Lung (tissue), 12 donors: Measurements from ENCODE around the gene EXOC4. TPM values are rescaled to one million over a fixed set of nuclear protein-coding genes. Genes with fewer than 3 reads are reported as not detected.

Source experiments
- ATAC-seq: fragments of 200-7000 bp; cut with Tn5 transposase; one replicate; pipeline ENCODE4 v1.9.1; 2020; ENCODE audit warnings: moderate number of reproducible peaks; ENCODE audit not compliant: insufficient read depth, low FRiP score
- DNase-seq, 3 donors: peaks; one replicate each; pipeline ENCODE4 v3.0.0-alpha.2; 2013 to 2017
- H3K27ac ChIP-seq, 2 donors: one replicate each; pipeline ENCODE4 v1.5.1; 2013; ENCODE audit warnings: mild to moderate bottlenecking in 2 of 2, moderate library complexity in 2 of 2, control low read depth in 1 of 2, inconsistent platforms in 1 of 2, low read depth in 1 of 2, low read length in 1 of 2
- H3K27me3 ChIP-seq, 3 donors: one replicate each; pipeline ENCODE4 v1.5.1; 2013; ENCODE audit warnings: low read length in 2 of 3; ENCODE audit not compliant: control insufficient read depth in 3 of 3, insufficient read depth in 3 of 3
- H3K36me3 ChIP-seq, 4 donors: one replicate each; pipeline ENCODE4 v1.5.1; 2013; ENCODE audit warnings: low read length in 4 of 4, mild to moderate bottlenecking in 1 of 4, moderate library complexity in 1 of 4; ENCODE audit not compliant: control insufficient read depth in 4 of 4, insufficient read depth in 4 of 4
- H3K4me1 ChIP-seq, 5 donors: one replicate each; pipeline ENCODE4 v1.5.1; 2013; ENCODE audit warnings: low read length in 5 of 5, mild to moderate bottlenecking in 2 of 5, moderate library complexity in 1 of 5; ENCODE audit not compliant: control insufficient read depth in 5 of 5, insufficient read depth in 5 of 5
- H3K4me3 ChIP-seq: one replicate; pipeline ENCODE4 v1.5.1; 2013; ENCODE audit warnings: mild to moderate bottlenecking, control low read depth, moderate library complexity
- H3K9ac ChIP-seq, 2 donors: one replicate each; pipeline ENCODE4 v1.5.1; 2013; ENCODE audit warnings: low read length in 2 of 2, control low read depth in 1 of 2; ENCODE audit not compliant: insufficient read depth in 1 of 2
- H3K9me3 ChIP-seq, 4 donors: one replicate each; pipeline ENCODE4 v1.5.1; 2013; ENCODE audit warnings: low read length in 3 of 4, mild to moderate bottlenecking in 1 of 4, moderate library complexity in 1 of 4; ENCODE audit not compliant: control insufficient read depth in 4 of 4, insufficient read depth in 3 of 4
- WGBS, 2 donors: extraction: QIAGEN DNeasy Blood & Tissue Kit; methylation state at CpG; one replicate each; pipeline ENCODE4 v1.1.7; 2013; 5-methylcytosine and 5-hydroxymethylcytosine counted together
- polyA plus RNA-seq, 2 donors: library from polyadenylated mRNA; stranded (reverse); fragments of 200-250 nt; gene quantifications; one replicate each; pipeline ENCODE4 v1.2.1, GENCODE V29; 2013
- total RNA-seq, 2 donors: library from RNA; depleted of rRNA in 1 of 2; stranded (reverse); fragments of >200 nt in 1 of 2; gene quantifications; one replicate each; pipeline ENCODE4 v1.2.1, GENCODE V29; 2014 to 2021
- TF ChIP-seq, protein P1 (sequence below): IDR thresholded peaks from 2 replicates; pipeline ENCODE4 v1.5.1; 2012; ENCODE audit warnings: mild to moderate bottlenecking; ENCODE audit errors: control extremely low read depth, extremely low read depth
- donor health status: control.
- donor health status: control.
- donor health status: Bipolar disorder and iron deficiency.
- donor health status: healthy.
- donor health status: DM: yes; HTN: yes; CAD: no.

Gene EXOC4
- total and polyA plus RNA-seq, 4 donors: 10.3 to 232 (median 47.4) TPM

DNA sequence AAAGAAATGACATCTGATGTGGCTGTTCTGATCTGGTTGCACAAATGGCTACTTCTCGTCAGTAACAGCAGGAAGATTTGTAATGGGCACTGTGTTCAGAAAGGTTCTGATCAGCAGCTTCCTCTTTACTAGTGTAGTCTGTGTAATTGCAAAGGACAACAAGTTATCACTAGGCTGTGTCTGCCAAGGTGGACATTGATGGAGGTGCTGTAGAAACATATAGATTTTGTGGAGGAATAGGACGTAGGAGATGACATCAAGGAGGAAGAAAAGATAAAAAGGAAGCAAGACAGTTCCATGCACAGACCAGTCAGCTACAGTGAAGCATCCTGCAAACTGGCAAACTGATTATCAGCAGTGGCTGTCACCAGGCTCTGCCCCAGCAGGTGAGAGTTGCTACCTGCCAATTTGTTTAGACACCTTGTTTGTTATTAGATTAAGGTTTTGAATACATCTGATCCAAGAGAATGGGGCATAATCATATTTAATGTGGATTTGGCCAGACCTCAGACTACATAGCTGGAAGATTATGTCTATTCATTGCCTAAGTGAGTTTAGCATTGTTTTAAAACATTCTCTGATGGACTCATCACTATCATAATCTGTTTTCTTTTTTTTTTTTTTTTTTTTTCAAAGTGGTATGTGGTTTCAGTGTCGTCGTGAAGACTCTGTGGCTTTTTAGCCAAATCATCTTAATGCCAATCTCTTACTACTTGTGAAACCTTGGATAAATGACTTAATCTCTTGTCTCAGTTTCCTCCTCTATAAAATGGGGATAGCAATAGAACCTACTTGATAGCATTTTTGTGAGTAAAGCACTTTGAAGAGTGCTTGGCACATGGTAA is 456.4 kb downstream of the EXOC4 start:
- Histone ChIP-seq H3K27ac (no peak overlapping the region), H3K27me3 (no peaks in the 10 kb centered on the region), H3K4me1 (peaks cover 0 to 3% (median 0%) of the 10 kb centered on the region in 5 donors), H3K9me3 (no peaks in the 10 kb centered on the region), H3K4me3 (no peak overlapping the region), H3K36me3 (no peaks in the 10 kb centered on the region), H3K9ac (no peak overlapping the region)
- no peak for ATAC-seq
- WGBS, 2 donors: 44 to 76% methylated on average over 4 of the region's 4 CpGs
- TF ChIP-seq, protein P1, sequence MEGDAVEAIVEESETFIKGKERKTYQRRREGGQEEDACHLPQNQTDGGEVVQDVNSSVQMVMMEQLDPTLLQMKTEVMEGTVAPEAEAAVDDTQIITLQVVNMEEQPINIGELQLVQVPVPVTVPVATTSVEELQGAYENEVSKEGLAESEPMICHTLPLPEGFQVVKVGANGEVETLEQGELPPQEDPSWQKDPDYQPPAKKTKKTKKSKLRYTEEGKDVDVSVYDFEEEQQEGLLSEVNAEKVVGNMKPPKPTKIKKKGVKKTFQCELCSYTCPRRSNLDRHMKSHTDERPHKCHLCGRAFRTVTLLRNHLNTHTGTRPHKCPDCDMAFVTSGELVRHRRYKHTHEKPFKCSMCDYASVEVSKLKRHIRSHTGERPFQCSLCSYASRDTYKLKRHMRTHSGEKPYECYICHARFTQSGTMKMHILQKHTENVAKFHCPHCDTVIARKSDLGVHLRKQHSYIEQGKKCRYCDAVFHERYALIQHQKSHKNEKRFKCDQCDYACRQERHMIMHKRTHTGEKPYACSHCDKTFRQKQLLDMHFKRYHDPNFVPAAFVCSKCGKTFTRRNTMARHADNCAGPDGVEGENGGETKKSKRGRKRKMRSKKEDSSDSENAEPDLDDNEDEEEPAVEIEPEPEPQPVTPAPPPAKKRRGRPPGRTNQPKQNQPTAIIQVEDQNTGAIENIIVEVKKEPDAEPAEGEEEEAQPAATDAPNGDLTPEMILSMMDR: no peak
- DNase-seq: no peak

- H3K27me3 ChIP-seq: no peaks in the 10 kb centered on the region
- H3K4me1 ChIP-seq: no peaks in the 10 kb centered on the region
- 99 to 100% methylated on average over 2 of the region's 2 CpGs for WGBS, 2 donors
- H3K9ac ChIP-seq: no peak overlapping the region
- DNase-seq (no peak), ATAC-seq (no peak)
- H3K4me3 ChIP-seq: no peak overlapping the region
- no peaks in the 10 kb centered on the region for H3K9me3 ChIP-seq
- H3K36me3 ChIP-seq: no peaks in the 10 kb centered on the region
- TF ChIP-seq, protein P1: no peak
- no peak overlapping the region for H3K27ac ChIP-seq
Measured at GRCh38 chr7:133712544-133712943, 459.7 kb downstream of the EXOC4 start.

- Histone ChIP-seq H3K27me3 (no peaks in the 10 kb centered on the region), H3K9ac (no peak overlapping the region), H3K4me1 (no peaks in the 10 kb centered on the region), H3K27ac (no peak overlapping the region), H3K4me3 (no peak overlapping the region), H3K9me3 (no peaks in the 10 kb centered on the region), H3K36me3 (no peaks in the 10 kb centered on the region)
- WGBS, 2 donors: 95 to 98% methylated on average over 3 of the region's 3 CpGs
- TF ChIP-seq, protein P1: no peak
- DNase-seq: no peak
- ATAC-seq: no peak
Measured at GRCh38 chr7:133714654-133715053, 461.8 kb downstream of the EXOC4 start.
